ENCODE measurements around the gene AZI2. TPM values are rescaled to one million over a fixed set of nuclear protein-coding genes. Genes with fewer than 3 reads are reported as not detected.

The AZI2 gene
- total and polyA plus RNA-seq, 2 experiments from 2014 or later, result 24.5 to 28.6 TPM

GRCh38 chr3:28388978-28389377, 40.4 kb upstream of the AZI2 start:
- Histone ChIP-seq H4K20me1 (replicated peaks; ENCODE audit: insufficient read depth) (no peaks in the 10 kb centered on the region), H3K79me2 (replicated peaks; ENCODE audit: insufficient read depth) (no peaks in the 10 kb centered on the region), H3K4me3 (no peak overlapping the region), H3K4me1 (ENCODE audit: insufficient read depth) (no peaks in the 10 kb centered on the region), H3K27me3 (ENCODE audit: insufficient read depth) (no peaks in the 10 kb centered on the region), H3K36me3 (ENCODE audit: insufficient read depth) (no peaks in the 10 kb centered on the region), H2AFZ (no peak overlapping the region), H3K4me2 (no peak overlapping the region), H3K27ac (ENCODE audit: low read depth) (no peak overlapping the region), H3K9me2 (ENCODE audit: insufficient read depth) (no peaks in the 10 kb centered on the region), H3F3A (replicated peaks; ENCODE audit: low read depth) (no peaks in the 10 kb centered on the region)
- no peak for ATAC-seq
- no peaks in the 10 kb centered on the region for H3K4me1 Mint-ChIP-seq
- H3K27ac Mint-ChIP-seq, result no peak overlapping the region
- H3K4me3 Mint-ChIP-seq, result no peak overlapping the region
- peak; percentile 40 for DNase-seq (ENCODE audit: low spot score)
- H3K36me3 Mint-ChIP-seq (ENCODE audit: low read depth), result peaks cover 4% of the 10 kb centered on the region; the same call in 2 of the 3 replicates
- peaks cover 8% of the 10 kb centered on the region for H3K9me3 Mint-ChIP-seq
- no peaks in the 10 kb centered on the region for H3K27me3 Mint-ChIP-seq (ENCODE audit: insufficient read depth, low read depth, poor library complexity)
- TF ChIP-seq CTCF (conservative IDR thresholded peaks at IDR 0.05; ENCODE audit: low read depth in 2 of 2) (peak; percentile 7 to 30; a peak in 1 of 4 replicates), ZNF331 (CRISPR knock-in tag; IDR thresholded peaks at IDR 0.05; ENCODE audit: low read depth) (no peak), EZH2phosphoT487 (IDR thresholded peaks at IDR 0.05; ENCODE audit: unreplicated experiment) (no peak)

GRCh38 chr3:28386049-28386448, 37.4 kb upstream of the AZI2 start:
- no peaks in the 10 kb centered on the region for H3K4me1 Mint-ChIP-seq
- no peaks in the 10 kb centered on the region for H3K36me3 ChIP-seq (ENCODE audit: insufficient read depth)
- no peak for TF ChIP-seq EZH2phosphoT487 (IDR thresholded peaks at IDR 0.05; ENCODE audit: unreplicated experiment)
- TF ChIP-seq ZNF331 (CRISPR knock-in tag; IDR thresholded peaks at IDR 0.05; ENCODE audit: low read depth), result no peak
- no peak for TF ChIP-seq REST (IDR thresholded peaks at IDR 0.05; ENCODE audit: unreplicated experiment)
- no peak overlapping the region for H3K27ac Mint-ChIP-seq
- no peaks in the 10 kb centered on the region for H4K20me1 ChIP-seq (replicated peaks; ENCODE audit: insufficient read depth)
- H3K4me1 ChIP-seq (ENCODE audit: insufficient read depth), result no peaks in the 10 kb centered on the region
- ATAC-seq (no peak), DNase-seq (ENCODE audit: low spot score) (no peak)
- H3K4me3 ChIP-seq, result no peak overlapping the region
- no peaks in the 10 kb centered on the region for H3K9me3 Mint-ChIP-seq
- no peak overlapping the region for H2AFZ ChIP-seq
- no peaks in the 10 kb centered on the region for H3K79me2 ChIP-seq (replicated peaks; ENCODE audit: insufficient read depth)
- no peak overlapping the region for H3K4me3 Mint-ChIP-seq
- H3K27me3 Mint-ChIP-seq (ENCODE audit: insufficient read depth, low read depth, poor library complexity), result no peaks in the 10 kb centered on the region
- no peaks in the 10 kb centered on the region for H3K9me2 ChIP-seq (ENCODE audit: insufficient read depth)
- no peak overlapping the region for H3K27ac ChIP-seq (ENCODE audit: low read depth)
- H3K27me3 ChIP-seq (ENCODE audit: insufficient read depth), result no peaks in the 10 kb centered on the region
- no peaks in the 10 kb centered on the region for H3F3A ChIP-seq (replicated peaks; ENCODE audit: low read depth)
- no peaks in the 10 kb centered on the region for H3K36me3 Mint-ChIP-seq (ENCODE audit: low read depth)
- H3K4me2 ChIP-seq, result no peak overlapping the region

All from GM23338 (cell line).